HG03354 (cell line): ENCODE measurements around the gene MT1F.
A peak's percentile ranks its signal among the peaks of the same experiment; 100 is the strongest.

Experiments
- ATAC-seq: cut with Tn5 transposase; IDR thresholded peaks from one replicate; pipeline ENCODE4 v1.9.1; 2021; ENCODE audit warnings: mild to moderate bottlenecking; ENCODE audit not compliant: unreplicated experiment, poor library complexity, severe bottlenecking

MT1F gene

GRCh38 chr16:56625140-56625942 lies 32.4 kb upstream of the MT1F start, which contains the start of gene MT1E:
TSS of gene MT1E (plus strand) at chr16:56625781. CDS start at chr16:56625852, 71 bp downstream.
- ATAC-seq: peak; percentile 82

- ATAC-seq: peak; percentile 19
Observed at GRCh38 chr16:56625943-56626654, 31.7 kb upstream of the MT1F start.

- ATAC-seq: no peak
Observed at GRCh38 chr16:56626685-56627084, 31.1 kb upstream of the MT1F start.

- no peak for ATAC-seq
Observed at GRCh38 chr16:56628486-56629350, 29.0 kb upstream of the MT1F start.

GRCh38 chr16:56629531-56629930 lies 28.2 kb upstream of the MT1F start:
- no peak for ATAC-seq

- peak; percentile 67 for ATAC-seq
Observed at GRCh38 chr16:56630134-56630533, 27.6 kb upstream of the MT1F start.

- no peak for ATAC-seq
Observed at GRCh38 chr16:56631197-56631596, 26.6 kb upstream of the MT1F start.

- ATAC-seq: no peak
Observed at GRCh38 chr16:56631832-56632155, 26.0 kb upstream of the MT1F start.

GRCh38 chr16:56632156-56632847 lies 25.5 kb upstream of the MT1F start, which contains the start of gene MT1M:
TSS of gene MT1M (plus strand) at chr16:56632659. CDS start at chr16:56632732, 73 bp downstream.
- ATAC-seq: no peak

- no peak for ATAC-seq
Observed at GRCh38 chr16:56632848-56633365, 24.9 kb upstream of the MT1F start.

GRCh38 chr16:56633535-56633934 lies 24.2 kb upstream of the MT1F start:
- ATAC-seq: no peak

- ATAC-seq: no peak
Observed at GRCh38 chr16:56634715-56635440, 22.9 kb upstream of the MT1F start.

GRCh38 chr16:56635441-56635967 lies 22.3 kb upstream of the MT1F start:
- no peak for ATAC-seq

- no peak for ATAC-seq
Observed at GRCh38 chr16:56636616-56637413, 20.9 kb upstream of the MT1F start.

- no peak for ATAC-seq
Observed at GRCh38 chr16:56637814-56638750, 19.7 kb upstream of the MT1F start, which contains the start of gene MT1A. TSS of gene MT1A (plus strand) at chr16:56638666. CDS start at chr16:56638739, 73 bp downstream.

- ATAC-seq: no peak
Observed at GRCh38 chr16:56639045-56639444, 18.7 kb upstream of the MT1F start.

GRCh38 chr16:56640076-56640475 lies 17.7 kb upstream of the MT1F start:
- ATAC-seq: no peak
